ENCODE measurements around the gene ANKDD1B. TPM values are rescaled to one million over a fixed set of nuclear protein-coding genes. Genes with fewer than 3 reads are reported as not detected.

ANKDD1B gene
- total and polyA plus RNA-seq, 2 of the 8 experiments (the other 6 are each of a cell fraction or from before 2014, with no cell fraction given) = 0.08 to 0.22 TPM

GRCh38 chr5:75603821-75604220, 7.4 kb upstream of the ANKDD1B start:
- Histone ChIP-seq H3K27me3 (replicated peaks in 1 of 4; ENCODE audit: control insufficient read depth in 3 of 4, extremely low read depth in 1 of 4, insufficient read depth in 3 of 4, low read length in 3 of 4) (no peaks in the 10 kb centered on the region), H2AFZ (ENCODE audit: low read length) (no peak overlapping the region), H2AK5ac (ENCODE audit: low read depth, low read length) (no peak overlapping the region), H2BK15ac (ENCODE audit: low read length) (no peak overlapping the region), H3K27ac (ENCODE audit: low read depth, low read length) (no peak overlapping the region), H3K9ac (replicated peaks in 1 of 4; ENCODE audit: extremely low read depth in 1 of 4, low read depth in 3 of 4, low read length in 3 of 4) (no peak overlapping the region), H3K4me2 (ENCODE audit: insufficient read depth in 1 of 2, low read depth in 2 of 2, low read length in 2 of 2) (no peak overlapping the region), H3K23me2 (ENCODE audit: low read depth, low read length) (0 out of 2 replicates have a peak, but pooled peaks cover 2% of the 10 kb centered on the region), H4K20me1 (replicated peaks in 1 of 2; ENCODE audit: control insufficient read depth in 1 of 2, insufficient read depth in 2 of 2, low read length in 2 of 2) (no peaks in the 10 kb centered on the region), H2BK120ac (replicated peaks; ENCODE audit: low read depth, low read length) (no peak overlapping the region), H4K91ac (replicated peaks; ENCODE audit: insufficient read length, low read length) (no peak overlapping the region), H4K8ac (ENCODE audit: extremely low read depth, insufficient read depth, low read length) (no peak overlapping the region), H3K36me3 (ENCODE audit: control insufficient read depth in 2 of 4, insufficient read depth in 4 of 4, low read length in 3 of 4) (no peaks in the 10 kb centered on the region), H3K4ac (replicated peaks; ENCODE audit: insufficient read length, low read depth, low read length) (no peak overlapping the region), H3K23ac (ENCODE audit: insufficient read length) (no peak overlapping the region), H2BK20ac (ENCODE audit: low read length) (no peak overlapping the region), H3K79me1 (ENCODE audit: low read depth, low read length) (no peaks in the 10 kb centered on the region), H3K79me2 (ENCODE audit: control insufficient read depth in 1 of 2, insufficient read depth in 2 of 2, low read length in 2 of 2) (no peaks in the 10 kb centered on the region), H3K4me3 (ENCODE audit: extremely low read depth in 1 of 4, insufficient read depth in 2 of 4, low read depth in 3 of 4, low read length in 4 of 4) (no peak overlapping the region), H3K56ac (replicated peaks; ENCODE audit: insufficient read length, low read depth, low read length) (no peak overlapping the region), H3K9me3 (ENCODE audit: insufficient read depth in 2 of 2, low read depth in 1 of 2, low read length in 1 of 2) (no peaks in the 10 kb centered on the region), H3K4me1 (replicated peaks in 1 of 4; ENCODE audit: control insufficient read depth in 3 of 4, insufficient read depth in 4 of 4, low read length in 3 of 4) (peaks cover 0 to 2% (median 0%) of the 10 kb centered on the region in 4 experiments; a peak in 1 of 7 replicates), H3K18ac (ENCODE audit: extremely low read depth, low read length) (no peak overlapping the region), H2BK5ac (ENCODE audit: low read depth, low read length) (no peak overlapping the region), H3K14ac (ENCODE audit: insufficient read length) (no peak overlapping the region), H2BK12ac (ENCODE audit: low read depth, low read length) (no peak overlapping the region), H4K5ac (ENCODE audit: insufficient read length, low read depth, low read length) (no peak overlapping the region)
- DNase-seq (ENCODE audit: low read depth in 1 of 2, low spot score in 2 of 2) (no peak), FAIRE-seq (no peak)
- CTCF ChIA-PET (ENCODE audit: partially characterized antibody) = no interaction called here
- POLR2A ChIA-PET (ENCODE audit: partially characterized antibody) = interaction anchor here (0.6 kb wide), 1 partner anchor 70 kb away, joined by 3 read pairs; no protein-coding TSS in a partner anchor
- 93% methylated on average over 2 of the region's 2 CpGs; no CpG with 5 or more reads in 1 of the 2 experiments for WGBS, 2 experiments (ENCODE audit: extremely low coverage in 1 of 2, insufficient coverage in 1 of 2, insufficient read length in 1 of 2, insufficient replicate concordance in 2 of 2, low coverage in 1 of 2, low lambda C conversion rate in 2 of 2, missing lambda C conversion rate in 1 of 2)
- TF ChIP-seq TCF12 (IDR thresholded peaks at IDR 0.05; ENCODE audit: low read depth, low read length) (no peak), RBBP5 (IDR thresholded peaks at IDR 0.05; ENCODE audit: borderline replicate concordance, low read depth, low read length) (no peak), KDM4A (IDR thresholded peaks at IDR 0.05; ENCODE audit: low read depth, low read length, severe bottlenecking) (no peak), GTF2F1 (IDR thresholded peaks at IDR 0.05; ENCODE audit: borderline replicate concordance, low read depth, low read length) (no peak), HDAC6 (IDR thresholded peaks at IDR 0.05; ENCODE audit: low read depth, low read length) (no peak), BACH1 (IDR thresholded peaks at IDR 0.05; ENCODE audit: low read length) (no peak), TBP (IDR thresholded peaks at IDR 0.05; ENCODE audit: low read depth, low read length) (no peak), KDM1A (IDR thresholded peaks at IDR 0.05; ENCODE audit: borderline replicate concordance, low read length) (no peak), ATF3 (IDR thresholded peaks at IDR 0.05; ENCODE audit: insufficient read depth, low read depth, low read length) (no peak), TAF7 (optimal IDR thresholded peaks at IDR 0.05; ENCODE audit: borderline replicate concordance, low read depth, low read length) (no peak), SRF (IDR thresholded peaks at IDR 0.05; ENCODE audit: low read depth, low read length) (no peak), SIX5 (IDR thresholded peaks at IDR 0.05; ENCODE audit: low read depth, low read length) (no peak), ATF2 (IDR thresholded peaks at IDR 0.05; ENCODE audit: low read length) (no peak)

Data from H1 (cell line).